ENCODE data around the gene IER2. TPM values are rescaled to one million over a fixed set of nuclear protein-coding genes. Genes with fewer than 3 reads are reported as not detected.

IER2 gene
- total RNA-seq, 1 donor from 2014 or later: 115 TPM

DNA sequence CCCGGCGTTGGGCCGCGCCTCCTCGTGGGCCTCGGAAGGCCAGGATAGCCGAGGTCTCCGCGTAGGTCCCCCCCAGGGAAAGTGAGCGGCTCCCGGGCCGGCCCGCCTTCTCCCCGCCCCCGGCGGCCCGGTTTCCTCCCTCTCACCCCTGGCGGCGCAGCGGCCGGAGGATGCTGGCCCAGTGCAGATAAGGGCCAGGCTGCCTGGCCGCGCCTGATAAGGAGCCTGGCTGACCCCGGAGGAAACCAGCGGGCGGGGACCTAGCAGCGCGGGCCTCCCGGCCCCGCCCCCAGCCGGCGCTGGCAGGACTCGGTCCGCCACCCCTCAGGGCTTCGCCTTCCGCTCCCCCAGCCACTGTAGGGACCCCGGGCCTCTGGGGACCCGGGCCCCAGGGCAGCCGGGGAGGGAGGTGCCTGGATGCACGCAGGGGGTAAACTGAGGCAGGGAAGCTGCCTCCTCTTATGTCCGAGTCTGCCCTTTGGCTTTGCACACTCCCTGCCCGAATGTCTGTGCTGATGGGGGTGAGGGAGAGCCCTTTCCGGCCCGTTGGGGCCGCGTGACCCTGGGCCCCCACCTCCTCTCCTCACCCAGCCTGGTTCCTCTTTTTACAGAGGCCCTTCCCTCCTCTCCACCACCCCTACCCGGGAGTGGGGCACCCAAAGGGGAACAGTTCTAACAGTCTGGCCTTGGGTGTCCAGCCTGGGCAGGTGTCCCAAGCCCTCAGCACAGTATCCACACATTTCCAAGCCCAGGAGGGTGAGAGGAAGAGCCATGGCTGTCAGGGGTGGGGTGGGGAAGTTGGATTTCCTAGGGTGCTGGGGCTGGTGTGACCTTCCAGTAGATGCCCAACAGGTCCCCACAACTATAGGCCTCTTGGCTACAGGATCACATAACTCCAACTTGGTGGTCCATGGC lies 47.3 kb upstream of the IER2 start, which contains the start of gene LYL1:
Gene LYL1, minus strand, starts transcription at position 193 of the 915 bp plus-strand sequence. CDS start 1,687 bp downstream, outside the sequence.
- H3K27ac Mint-ChIP-seq (ENCODE audit: unreplicated experiment): peak within 1 kb of the TSS; percentile 74
- H3K4me3 Mint-ChIP-seq (ENCODE audit: unreplicated experiment): peak within 1 kb of the TSS; percentile 97
- peaks cover 15% of the 10 kb centered on the region for H3K27me3 Mint-ChIP-seq (ENCODE audit: unreplicated experiment)
- DNase-seq (ENCODE audit: low spot score): peak; percentile 99
- peaks cover 11% of the 10 kb centered on the region for H3K36me3 Mint-ChIP-seq (ENCODE audit: low read depth, unreplicated experiment)
- no peaks in the 10 kb centered on the region for H3K9me3 Mint-ChIP-seq (ENCODE audit: unreplicated experiment)
- H3K4me1 Mint-ChIP-seq (ENCODE audit: unreplicated experiment): peaks cover 16% of the 10 kb centered on the region
- TF ChIP-seq, protein P1, sequence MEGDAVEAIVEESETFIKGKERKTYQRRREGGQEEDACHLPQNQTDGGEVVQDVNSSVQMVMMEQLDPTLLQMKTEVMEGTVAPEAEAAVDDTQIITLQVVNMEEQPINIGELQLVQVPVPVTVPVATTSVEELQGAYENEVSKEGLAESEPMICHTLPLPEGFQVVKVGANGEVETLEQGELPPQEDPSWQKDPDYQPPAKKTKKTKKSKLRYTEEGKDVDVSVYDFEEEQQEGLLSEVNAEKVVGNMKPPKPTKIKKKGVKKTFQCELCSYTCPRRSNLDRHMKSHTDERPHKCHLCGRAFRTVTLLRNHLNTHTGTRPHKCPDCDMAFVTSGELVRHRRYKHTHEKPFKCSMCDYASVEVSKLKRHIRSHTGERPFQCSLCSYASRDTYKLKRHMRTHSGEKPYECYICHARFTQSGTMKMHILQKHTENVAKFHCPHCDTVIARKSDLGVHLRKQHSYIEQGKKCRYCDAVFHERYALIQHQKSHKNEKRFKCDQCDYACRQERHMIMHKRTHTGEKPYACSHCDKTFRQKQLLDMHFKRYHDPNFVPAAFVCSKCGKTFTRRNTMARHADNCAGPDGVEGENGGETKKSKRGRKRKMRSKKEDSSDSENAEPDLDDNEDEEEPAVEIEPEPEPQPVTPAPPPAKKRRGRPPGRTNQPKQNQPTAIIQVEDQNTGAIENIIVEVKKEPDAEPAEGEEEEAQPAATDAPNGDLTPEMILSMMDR (IDR thresholded peaks at IDR 0.05; ENCODE audit: unreplicated experiment): no peak

DNA sequence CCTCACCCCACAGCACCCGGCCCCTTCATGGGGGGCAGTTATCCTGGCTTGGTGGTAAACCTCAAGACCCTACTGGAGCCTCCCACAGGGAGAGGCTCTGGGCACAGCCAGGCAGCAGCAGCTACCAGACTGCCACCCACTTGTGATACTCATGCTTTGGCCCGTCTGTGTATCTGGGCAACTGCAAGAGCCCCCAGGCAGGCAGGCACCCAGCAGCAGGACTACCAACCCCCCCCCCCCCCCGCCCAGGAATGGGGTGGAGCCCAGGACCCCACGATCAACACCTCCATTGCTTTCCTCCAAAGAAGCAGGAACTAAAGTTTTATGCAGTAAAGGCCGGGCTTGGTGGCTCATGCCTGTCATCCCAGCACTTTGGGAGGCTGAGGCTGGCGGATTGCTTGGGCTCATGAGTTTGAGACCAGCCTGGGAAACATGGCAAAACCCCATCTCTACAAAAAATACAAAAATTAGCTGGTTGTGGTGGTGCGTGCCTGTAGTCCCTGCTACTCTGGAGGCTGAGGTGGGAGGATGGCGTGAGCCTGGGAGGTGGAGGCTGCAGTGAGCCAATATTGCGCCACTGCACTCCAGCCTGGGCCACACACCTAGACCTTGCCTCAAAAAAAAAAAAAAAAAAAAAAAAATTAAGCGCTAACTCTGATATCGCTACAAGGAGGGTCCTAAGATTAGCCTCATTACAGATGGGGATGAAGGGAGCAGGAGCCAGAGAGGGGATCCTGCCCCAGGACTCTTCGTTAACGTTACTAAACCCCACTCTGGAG lies 46.4 kb upstream of the IER2 start:
- Mint-ChIP-seq H3K27ac (ENCODE audit: unreplicated experiment) (peak overlapping the region; percentile 52), H3K4me3 (ENCODE audit: unreplicated experiment) (no peak overlapping the region), H3K4me1 (ENCODE audit: unreplicated experiment) (peaks cover 16% of the 10 kb centered on the region), H3K36me3 (ENCODE audit: low read depth, unreplicated experiment) (peaks cover 11% of the 10 kb centered on the region), H3K27me3 (ENCODE audit: unreplicated experiment) (peaks cover 15% of the 10 kb centered on the region), H3K9me3 (ENCODE audit: unreplicated experiment) (no peaks in the 10 kb centered on the region)
- TF ChIP-seq, protein P1 (IDR thresholded peaks at IDR 0.05; ENCODE audit: unreplicated experiment): no peak
- DNase-seq (ENCODE audit: low spot score): no peak

DNA sequence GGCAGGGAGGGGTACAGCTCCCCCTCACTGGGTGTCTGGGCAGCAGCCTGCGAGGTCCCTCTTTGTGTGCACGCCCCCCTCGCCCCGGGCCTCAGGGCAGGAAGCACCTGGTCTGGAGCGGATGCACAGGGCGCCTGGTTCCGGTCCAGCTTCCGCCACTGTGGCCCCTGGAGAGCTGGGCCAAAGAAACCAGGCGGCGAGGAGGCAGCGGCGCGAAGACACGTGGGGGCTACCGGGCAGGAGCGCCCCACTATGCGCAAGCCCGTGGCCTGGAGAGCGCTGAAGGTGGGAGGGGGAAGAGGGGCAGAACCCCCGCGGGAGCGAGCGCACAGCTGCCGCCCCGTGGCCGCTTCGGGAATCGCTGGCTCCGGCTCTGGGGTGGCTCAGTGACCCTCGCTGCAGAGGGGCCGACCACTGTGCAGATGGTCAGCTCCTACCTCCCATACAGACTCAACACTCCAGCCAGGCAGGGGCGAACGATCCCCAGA lies 45.8 kb upstream of the IER2 start:
- TF ChIP-seq, protein P1 (IDR thresholded peaks at IDR 0.05; ENCODE audit: unreplicated experiment): peak; percentile 77
- peaks cover 16% of the 10 kb centered on the region for H3K4me1 Mint-ChIP-seq (ENCODE audit: unreplicated experiment)
- peak overlapping the region; percentile 78 for H3K27ac Mint-ChIP-seq (ENCODE audit: unreplicated experiment)
- H3K9me3 Mint-ChIP-seq (ENCODE audit: unreplicated experiment): no peaks in the 10 kb centered on the region
- no peak overlapping the region for H3K4me3 Mint-ChIP-seq (ENCODE audit: unreplicated experiment)
- peaks cover 15% of the 10 kb centered on the region for H3K27me3 Mint-ChIP-seq (ENCODE audit: unreplicated experiment)
- DNase-seq (ENCODE audit: low spot score): peak; percentile 78
- H3K36me3 Mint-ChIP-seq (ENCODE audit: low read depth, unreplicated experiment): peaks cover 11% of the 10 kb centered on the region

DNA sequence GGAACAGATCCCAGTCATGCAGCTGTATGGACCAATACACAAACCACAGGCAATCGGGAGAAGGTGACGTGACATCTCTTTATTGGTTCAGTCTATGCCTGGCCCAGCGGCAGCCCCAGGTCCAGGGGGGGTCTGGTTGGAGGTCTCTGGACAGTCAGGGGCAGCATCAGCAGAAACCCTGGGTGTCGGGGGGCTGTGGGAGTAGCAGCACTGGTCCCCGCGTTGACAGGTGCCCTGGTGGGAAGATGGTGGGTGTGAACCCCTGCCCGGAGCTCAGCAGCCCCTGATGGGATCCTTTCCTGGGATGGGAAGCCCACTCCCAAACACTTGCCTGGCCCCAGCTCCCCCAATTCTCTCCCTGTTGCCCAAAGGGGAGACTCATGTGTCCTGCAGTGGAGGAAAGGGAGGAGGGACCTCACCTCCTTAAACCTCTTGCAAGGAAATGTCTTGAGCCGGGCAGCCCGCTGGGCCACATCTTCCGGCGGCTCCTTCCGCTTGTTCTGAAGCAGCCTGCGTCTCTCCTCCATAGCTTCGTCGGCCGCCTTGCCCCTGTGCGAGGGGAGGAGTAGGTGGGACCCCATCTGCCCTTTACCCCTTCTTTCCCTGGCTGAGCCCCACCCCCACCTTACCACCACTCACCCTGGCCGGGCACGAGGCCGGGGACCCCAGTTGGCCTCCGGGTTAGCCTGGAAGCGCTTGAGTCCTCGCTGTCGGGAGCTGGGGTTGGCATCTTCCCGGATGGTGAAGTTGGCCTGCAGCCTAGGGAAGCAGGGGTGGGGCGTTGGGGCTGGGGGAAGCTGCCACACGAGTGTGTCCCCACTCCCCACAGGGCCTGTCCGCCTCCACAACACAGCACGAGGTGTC lies 45.1 kb upstream of the IER2 start:
- H3K4me3 Mint-ChIP-seq (ENCODE audit: unreplicated experiment): no peak overlapping the region
- H3K36me3 Mint-ChIP-seq (ENCODE audit: low read depth, unreplicated experiment): peaks cover 8% of the 10 kb centered on the region
- peaks cover 11% of the 10 kb centered on the region for H3K27me3 Mint-ChIP-seq (ENCODE audit: unreplicated experiment)
- no peaks in the 10 kb centered on the region for H3K9me3 Mint-ChIP-seq (ENCODE audit: unreplicated experiment)
- TF ChIP-seq, protein P1 (IDR thresholded peaks at IDR 0.05; ENCODE audit: unreplicated experiment): peak; percentile 18
- peaks cover 13% of the 10 kb centered on the region for H3K4me1 Mint-ChIP-seq (ENCODE audit: unreplicated experiment)
- no peak for DNase-seq (ENCODE audit: low spot score)
- peak overlapping the region; percentile 78 for H3K27ac Mint-ChIP-seq (ENCODE audit: unreplicated experiment)

Measured in endothelial cell (in vitro differentiated cells).